GM18519 (cell line): ENCODE data around the gene PRRC2B.
"Not testable (repeated sequence)": the region's sequence is repeated elsewhere in the genome, so short reads cannot be mapped to it uniquely, and the experiment has no call there.

Experiments used
- ATAC-seq: cut with Tn5 transposase; IDR thresholded peaks from one replicate; pipeline ENCODE4 v1.9.1; 2021; ENCODE audit warnings: mild to moderate bottlenecking, moderate library complexity; ENCODE audit not compliant: unreplicated experiment, low FRiP score

The PRRC2B gene

GRCh38 chr9:131467214-131467935, 73.5 kb downstream of the PRRC2B start:
- ATAC-seq: no peak

GRCh38 chr9:131468031-131468430, 74.1 kb downstream of the PRRC2B start:
- ATAC-seq: no peak

GRCh38 chr9:131469356-131469755, 75.5 kb downstream of the PRRC2B start:
- ATAC-seq: no peak

GRCh38 chr9:131469951-131470350, 76.1 kb downstream of the PRRC2B start:
- ATAC-seq: no peak

- ATAC-seq: no peak
These were observed 76.7 kb downstream of the PRRC2B start for GRCh38 chr9:131470581-131470991.

GRCh38 chr9:131472085-131472484, 78.2 kb downstream of the PRRC2B start:
- ATAC-seq: not testable (repeated sequence)

GRCh38 chr9:131473198-131473885, 79.5 kb downstream of the PRRC2B start:
- no peak for ATAC-seq

GRCh38 chr9:131473891-131474290, 80.0 kb downstream of the PRRC2B start:
- ATAC-seq: no peak

- ATAC-seq: no peak
These were observed 80.8 kb downstream of the PRRC2B start for GRCh38 chr9:131474711-131475110.

- no peak for ATAC-seq
These were observed 81.4 kb downstream of the PRRC2B start for GRCh38 chr9:131475111-131475955.

GRCh38 chr9:131475956-131476776, 82.3 kb downstream of the PRRC2B start:
- no peak for ATAC-seq

- no peak for ATAC-seq
These were observed 83.0 kb downstream of the PRRC2B start for GRCh38 chr9:131476777-131477345.

GRCh38 chr9:131477367-131477766, 83.5 kb downstream of the PRRC2B start:
- no peak for ATAC-seq

GRCh38 chr9:131477816-131478419, 84.0 kb downstream of the PRRC2B start:
- no peak for ATAC-seq

GRCh38 chr9:131478421-131478868, 84.6 kb downstream of the PRRC2B start:
- ATAC-seq: no peak

- no peak for ATAC-seq
These were observed 85.0 kb downstream of the PRRC2B start for GRCh38 chr9:131478911-131479310.

- ATAC-seq: no peak
These were observed 86.4 kb downstream of the PRRC2B start for GRCh38 chr9:131480258-131480657.

- ATAC-seq: no peak
These were observed 87.8 kb downstream of the PRRC2B start for GRCh38 chr9:131481441-131482342.
